ENCODE measurements around the gene TMEM132D. TPM values are rescaled to one million over a fixed set of nuclear protein-coding genes. Genes with fewer than 3 reads are reported as not detected.

The TMEM132D gene
- total RNA-seq, 1 donor from 2014 or later = not detected

GRCh38 chr12:129772501-129773493 is 131.0 kb downstream of the TMEM132D start:
- peak overlapping the region; percentile 41 for H3K9ac ChIP-seq (ENCODE audit: low read length)
- H3K36me3 Mint-ChIP-seq (ENCODE audit: low read depth, unreplicated experiment) = no peaks in the 10 kb centered on the region
- DNase-seq (ENCODE audit: low read depth) (peak; percentile 81), FAIRE-seq (no peak)
- H3K27me3 Mint-ChIP-seq (ENCODE audit: low read depth, unreplicated experiment) = no peaks in the 10 kb centered on the region
- H3K9me3 ChIP-seq (ENCODE audit: insufficient read depth, low read depth, low read length) = no peaks in the 10 kb centered on the region
- peaks cover 20% of the 10 kb centered on the region for H3K9me3 Mint-ChIP-seq (ENCODE audit: unreplicated experiment)
- H3K27ac Mint-ChIP-seq (ENCODE audit: unreplicated experiment) = no peak overlapping the region
- H3K79me2 ChIP-seq (ENCODE audit: insufficient read depth, low read length) = no peaks in the 10 kb centered on the region
- no peaks in the 10 kb centered on the region for H3K27me3 ChIP-seq (ENCODE audit: insufficient read depth, low read length)
- no peaks in the 10 kb centered on the region for H4K20me1 ChIP-seq (ENCODE audit: insufficient read depth, low read length)
- no peak for TF ChIP-seq EZH2 (IDR thresholded peaks at IDR 0.05; ENCODE audit: insufficient read depth, low read length)
- TF ChIP-seq CTCF (IDR thresholded peaks at IDR 0.05; ENCODE audit: insufficient read depth, low read depth, low read length) = no peak
- no peaks in the 10 kb centered on the region for H3K36me3 ChIP-seq (ENCODE audit: insufficient read depth, low read length)
- peaks cover 17% of the 10 kb centered on the region for H3K4me1 ChIP-seq (ENCODE audit: insufficient read depth, low read length)
- H3K4me2 ChIP-seq (ENCODE audit: low read length) = peak overlapping the region; percentile 76
- H2AFZ ChIP-seq (ENCODE audit: low read depth, low read length) = peak overlapping the region; percentile 39
- no peaks in the 10 kb centered on the region for H3K4me1 Mint-ChIP-seq (ENCODE audit: low read depth, unreplicated experiment)
- H3K4me3 Mint-ChIP-seq (ENCODE audit: unreplicated experiment) = no peak overlapping the region
- no peak overlapping the region for H3K4me3 ChIP-seq (ENCODE audit: insufficient read depth, low read depth, low read length)
- H3K27ac ChIP-seq (ENCODE audit: low read depth, low read length) = peak overlapping the region; percentile 57

- H3K4me1 ChIP-seq (ENCODE audit: insufficient read depth, low read length) = peaks cover 17% of the 10 kb centered on the region
- no peak overlapping the region for H3K9ac ChIP-seq (ENCODE audit: low read length)
- H3K27me3 Mint-ChIP-seq (ENCODE audit: low read depth, unreplicated experiment) = no peaks in the 10 kb centered on the region
- TF ChIP-seq EZH2 (IDR thresholded peaks at IDR 0.05; ENCODE audit: insufficient read depth, low read length) = no peak
- TF ChIP-seq CTCF (IDR thresholded peaks at IDR 0.05; ENCODE audit: insufficient read depth, low read depth, low read length) = no peak
- H2AFZ ChIP-seq (ENCODE audit: low read depth, low read length) = no peak overlapping the region
- FAIRE-seq = no peak
- H3K79me2 ChIP-seq (ENCODE audit: insufficient read depth, low read length) = no peaks in the 10 kb centered on the region
- H3K4me3 Mint-ChIP-seq (ENCODE audit: unreplicated experiment) = no peak overlapping the region
- H3K27ac ChIP-seq (ENCODE audit: low read depth, low read length) = no peak overlapping the region
- H3K36me3 Mint-ChIP-seq (ENCODE audit: low read depth, unreplicated experiment) = no peaks in the 10 kb centered on the region
- no peak overlapping the region for H3K27ac Mint-ChIP-seq (ENCODE audit: unreplicated experiment)
- H4K20me1 ChIP-seq (ENCODE audit: insufficient read depth, low read length) = no peaks in the 10 kb centered on the region
- no peak overlapping the region for H3K4me3 ChIP-seq (ENCODE audit: insufficient read depth, low read depth, low read length)
- H3K36me3 ChIP-seq (ENCODE audit: insufficient read depth, low read length) = no peaks in the 10 kb centered on the region
- H3K4me2 ChIP-seq (ENCODE audit: low read length) = no peak overlapping the region
- no peak for DNase-seq (ENCODE audit: low read depth)
- H3K9me3 Mint-ChIP-seq (ENCODE audit: unreplicated experiment) = peaks cover 20% of the 10 kb centered on the region
- no peaks in the 10 kb centered on the region for H3K27me3 ChIP-seq (ENCODE audit: insufficient read depth, low read length)
- no peaks in the 10 kb centered on the region for H3K4me1 Mint-ChIP-seq (ENCODE audit: low read depth, unreplicated experiment)
- H3K9me3 ChIP-seq (ENCODE audit: insufficient read depth, low read depth, low read length) = no peaks in the 10 kb centered on the region
These were observed 132.6 kb downstream of the TMEM132D start for GRCh38 chr12:129771238-129771637.

GRCh38 chr12:129765719-129766118 is 138.1 kb downstream of the TMEM132D start:
- Histone ChIP-seq H3K4me3 (ENCODE audit: insufficient read depth, low read depth, low read length) (no peak overlapping the region), H3K36me3 (ENCODE audit: insufficient read depth, low read length) (no peaks in the 10 kb centered on the region), H4K20me1 (ENCODE audit: insufficient read depth, low read length) (no peaks in the 10 kb centered on the region), H3K9ac (ENCODE audit: low read length) (no peak overlapping the region), H3K27me3 (ENCODE audit: insufficient read depth, low read length) (no peaks in the 10 kb centered on the region), H3K79me2 (ENCODE audit: insufficient read depth, low read length) (no peaks in the 10 kb centered on the region), H3K9me3 (ENCODE audit: insufficient read depth, low read depth, low read length) (peaks cover 4% of the 10 kb centered on the region), H2AFZ (ENCODE audit: low read depth, low read length) (no peak overlapping the region), H3K4me2 (ENCODE audit: low read length) (no peak overlapping the region), H3K4me1 (ENCODE audit: insufficient read depth, low read length) (no peaks in the 10 kb centered on the region), H3K27ac (ENCODE audit: low read depth, low read length) (no peak overlapping the region)
- DNase-seq (ENCODE audit: low read depth) (no peak), FAIRE-seq (no peak)
- Mint-ChIP-seq H3K9me3 (ENCODE audit: unreplicated experiment) (peaks cover 13% of the 10 kb centered on the region), H3K27me3 (ENCODE audit: low read depth, unreplicated experiment) (no peaks in the 10 kb centered on the region), H3K4me3 (ENCODE audit: unreplicated experiment) (no peak overlapping the region), H3K36me3 (ENCODE audit: low read depth, unreplicated experiment) (no peaks in the 10 kb centered on the region), H3K4me1 (ENCODE audit: low read depth, unreplicated experiment) (no peaks in the 10 kb centered on the region), H3K27ac (ENCODE audit: unreplicated experiment) (no peak overlapping the region)
- no peak for TF ChIP-seq CTCF (IDR thresholded peaks at IDR 0.05; ENCODE audit: insufficient read depth, low read depth, low read length)
- TF ChIP-seq EZH2 (IDR thresholded peaks at IDR 0.05; ENCODE audit: insufficient read depth, low read length) = no peak

Measured in astrocyte (in vitro differentiated cells and primary cell).